Ishikawa (cell line): ENCODE measurements around the gene PLEKHH1.

Experiments
- EP300 ChIP-seq: IDR thresholded peaks from 2 replicates; pipeline ENCODE4 v1.6.1; 2012; ENCODE audit warnings: borderline replicate concordance
- NFIC ChIP-seq: IDR thresholded peaks from 2 replicates; pipeline ENCODE4 v1.6.1; 2012
- RAD21 ChIP-seq: IDR thresholded peaks from 2 replicates; pipeline ENCODE4 v1.6.1; 2012; ENCODE audit warnings: low read depth
- TCF12 ChIP-seq: IDR thresholded peaks from 2 replicates; pipeline ENCODE4 v1.6.1; 2012; ENCODE audit warnings: low read depth

GRCh38 chr14:67556671-67557070, 23.6 kb downstream of the PLEKHH1 start:
- no peak for TF ChIP-seq NFIC
- TF ChIP-seq RAD21: no peak
- no peak for TF ChIP-seq EP300
- TF ChIP-seq TCF12: no peak
